ENCODE measurements around the gene DRD1. TPM values are rescaled to one million over a fixed set of nuclear protein-coding genes. Genes with fewer than 3 reads are reported as not detected.

DRD1 gene
- total RNA-seq, 2 experiments from 2014 or later, result not detected

GRCh38 chr5:175478008-175478383, 34.0 kb upstream of the DRD1 start:
- H3K27ac Mint-ChIP-seq, result peak overlapping the region; percentile 63
- H3K27me3 Mint-ChIP-seq, result peaks cover 30% of the 10 kb centered on the region
- CTCF ChIA-PET, result interaction anchor here (0.6 to 6.3 kb wide), 6 partner anchors 11 to 219 kb away, joined by 3 to 35 read pairs (median 4); no protein-coding TSS in a partner anchor
- H3K36me3 Mint-ChIP-seq, result peaks cover 33% of the 10 kb centered on the region
- H3K4me1 Mint-ChIP-seq, result peaks cover 36% of the 10 kb centered on the region
- peak overlapping the region; percentile 73 for H3K4me3 Mint-ChIP-seq
- ATAC-seq (no peak), DNase-seq (no peak)
- H3K9me3 Mint-ChIP-seq (ENCODE audit: low read depth), result no peaks in the 10 kb centered on the region

DNA sequence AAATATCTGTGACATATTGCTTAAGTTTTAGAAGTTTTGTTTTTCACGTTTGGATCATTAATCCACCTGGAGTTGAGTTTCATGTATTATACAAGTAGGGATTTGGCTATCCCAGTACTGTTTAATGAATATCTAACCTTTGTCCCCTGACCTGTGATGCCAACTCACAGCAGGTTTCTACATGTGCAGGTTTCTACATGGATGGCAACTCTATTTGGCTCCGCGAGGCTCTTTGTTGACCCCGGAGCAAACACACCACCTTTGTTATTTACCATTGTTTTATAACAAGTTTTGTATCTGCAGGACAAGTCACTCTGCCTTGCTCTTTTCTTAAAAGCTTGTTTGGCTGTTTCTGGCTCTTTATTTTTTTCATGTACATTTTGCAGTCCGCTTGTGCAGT, 33.5 kb upstream of the DRD1 start:
- peak overlapping the region; percentile 73 for H3K4me3 Mint-ChIP-seq
- H3K36me3 Mint-ChIP-seq, result peaks cover 29% of the 10 kb centered on the region
- CTCF ChIA-PET, result interaction anchor here (1.0 to 6.3 kb wide), 5 partner anchors 10 to 219 kb away, joined by 3 to 35 read pairs (median 4); no protein-coding TSS in a partner anchor
- peaks cover 30% of the 10 kb centered on the region for H3K27me3 Mint-ChIP-seq
- no peak for DNase-seq
- no peak for ATAC-seq
- H3K4me1 Mint-ChIP-seq, result peaks cover 31% of the 10 kb centered on the region
- H3K27ac Mint-ChIP-seq, result no peak overlapping the region
- H3K9me3 Mint-ChIP-seq (ENCODE audit: low read depth), result no peaks in the 10 kb centered on the region

DNA sequence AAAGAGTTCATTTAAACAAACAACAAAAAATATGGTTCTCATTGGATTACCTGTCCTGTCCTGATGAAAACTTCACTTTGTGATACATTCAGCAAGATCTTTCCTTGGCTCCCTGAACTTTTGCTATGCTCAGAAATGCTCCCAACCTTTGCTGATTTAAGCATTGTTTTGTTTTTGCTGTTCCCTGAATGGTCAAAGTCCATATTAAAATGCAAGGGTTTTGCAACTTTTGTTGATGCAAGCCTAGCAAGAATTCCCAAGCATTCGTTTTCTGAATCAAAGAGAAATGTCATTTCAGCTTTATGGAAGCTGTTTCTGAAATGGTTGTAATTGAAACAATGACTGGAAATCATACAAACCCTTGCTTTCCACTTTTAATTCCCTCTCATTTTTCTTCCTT, 31.3 kb upstream of the DRD1 start:
- H3K27me3 Mint-ChIP-seq, result peaks cover 30% of the 10 kb centered on the region
- CTCF ChIA-PET, result interaction anchor here (0.6 to 6.3 kb wide), 2 partner anchors 10 to 15 kb away, joined by 3 to 35 read pairs; no protein-coding TSS in a partner anchor
- peaks cover 9% of the 10 kb centered on the region for H3K36me3 Mint-ChIP-seq
- no peak for DNase-seq
- H3K9me3 Mint-ChIP-seq (ENCODE audit: low read depth), result no peaks in the 10 kb centered on the region
- ATAC-seq, result no peak
- H3K27ac Mint-ChIP-seq, result no peak overlapping the region
- H3K4me3 Mint-ChIP-seq, result no peak overlapping the region
- peaks cover 17% of the 10 kb centered on the region for H3K4me1 Mint-ChIP-seq

- CTCF ChIA-PET, result interaction anchor here (2.6 kb wide), 1 partner anchor 11 kb away, joined by 6 read pairs; no protein-coding TSS in a partner anchor
- ATAC-seq, result no peak
These were observed 28.4 kb upstream of the DRD1 start for GRCh38 chr5:175472378-175472777.

GRCh38 chr5:175471628-175472027, 27.6 kb upstream of the DRD1 start:
- Mint-ChIP-seq H3K36me3 (no peaks in the 10 kb centered on the region), H3K9me3 (ENCODE audit: low read depth) (no peaks in the 10 kb centered on the region), H3K27me3 (peaks cover 30% of the 10 kb centered on the region), H3K27ac (peak overlapping the region; percentile 8), H3K4me1 (peaks cover 8% of the 10 kb centered on the region), H3K4me3 (no peak overlapping the region)
- CTCF ChIA-PET, result interaction anchor here (2.6 kb wide), 1 partner anchor 11 kb away, joined by 6 read pairs; no protein-coding TSS in a partner anchor
- ATAC-seq, result peak; percentile 84
- DNase-seq, result peak; percentile 71

More at GRCh38 chr5:175472378-175472777, 28.4 kb upstream of the DRD1 start:
- H3K27me3 Mint-ChIP-seq, result peaks cover 31% of the 10 kb centered on the region
- no peak for DNase-seq
- H3K9me3 Mint-ChIP-seq (ENCODE audit: low read depth), result no peaks in the 10 kb centered on the region
- peaks cover 8% of the 10 kb centered on the region for H3K4me1 Mint-ChIP-seq
- no peak overlapping the region for H3K4me3 Mint-ChIP-seq
- no peaks in the 10 kb centered on the region for H3K36me3 Mint-ChIP-seq
- H3K27ac Mint-ChIP-seq, result no peak overlapping the region

GRCh38 chr5:175471196-175471595, 27.2 kb upstream of the DRD1 start:
- ATAC-seq (no peak), DNase-seq (no peak)
- CTCF ChIA-PET, result interaction anchor here (2.6 kb wide), 1 partner anchor 10 kb away, joined by 6 read pairs; no protein-coding TSS in a partner anchor
- Mint-ChIP-seq H3K27ac (no peak overlapping the region), H3K9me3 (ENCODE audit: low read depth) (no peaks in the 10 kb centered on the region), H3K4me1 (peaks cover 8% of the 10 kb centered on the region), H3K27me3 (peaks cover 28% of the 10 kb centered on the region), H3K4me3 (no peak overlapping the region), H3K36me3 (no peaks in the 10 kb centered on the region)

DNA sequence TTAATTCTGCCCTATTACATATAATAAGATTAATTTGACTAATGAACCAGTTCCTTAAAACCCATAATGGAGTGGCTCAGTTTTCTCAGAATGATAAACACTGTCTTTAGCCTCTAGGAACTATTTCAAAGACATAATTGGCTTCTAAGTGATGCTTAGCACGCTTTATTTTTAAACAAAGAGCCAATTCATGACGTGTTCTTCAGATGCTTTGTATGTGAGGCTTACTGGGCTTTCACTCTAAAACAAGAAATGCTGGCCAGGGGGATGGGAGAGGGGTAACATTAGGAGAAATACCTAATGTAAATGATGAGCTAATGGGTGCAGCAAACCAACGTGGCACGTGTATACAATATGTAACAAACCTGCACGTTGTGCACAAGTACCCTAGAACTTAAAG, 26.8 kb upstream of the DRD1 start:
- no peak overlapping the region for H3K27ac Mint-ChIP-seq
- CTCF ChIA-PET, result interaction anchor here (2.6 kb wide), 1 partner anchor 10 kb away, joined by 6 read pairs; no protein-coding TSS in a partner anchor
- no peak overlapping the region for H3K4me3 Mint-ChIP-seq
- peaks cover 6% of the 10 kb centered on the region for H3K4me1 Mint-ChIP-seq
- no peaks in the 10 kb centered on the region for H3K9me3 Mint-ChIP-seq (ENCODE audit: low read depth)
- peaks cover 26% of the 10 kb centered on the region for H3K27me3 Mint-ChIP-seq
- DNase-seq (no peak), ATAC-seq (no peak)
- H3K36me3 Mint-ChIP-seq, result no peaks in the 10 kb centered on the region

DNA sequence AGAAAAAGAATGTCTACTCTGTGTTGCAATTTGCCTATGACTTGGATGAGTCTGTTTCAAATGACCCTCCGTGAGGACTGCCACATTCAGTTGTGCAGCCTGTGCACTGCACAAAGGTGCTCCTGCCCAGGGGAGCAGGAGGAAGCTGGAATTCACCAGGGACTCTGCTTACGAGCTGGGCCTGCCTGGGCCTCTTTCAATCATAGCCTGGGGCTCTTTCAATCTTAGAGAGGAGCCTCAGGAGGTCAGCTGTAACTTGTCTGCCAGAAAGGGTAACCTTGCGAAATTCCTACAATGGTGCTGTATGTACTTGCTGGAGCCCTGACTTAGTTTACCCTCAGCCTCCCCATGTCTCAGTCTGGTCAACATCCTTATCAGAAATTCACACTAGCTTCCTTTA, 25.9 kb upstream of the DRD1 start:
- peaks cover 18% of the 10 kb centered on the region for H3K27me3 Mint-ChIP-seq
- peaks cover 10% of the 10 kb centered on the region for H3K4me1 Mint-ChIP-seq
- DNase-seq (no peak), ATAC-seq (no peak)
- H3K4me3 Mint-ChIP-seq, result no peak overlapping the region
- CTCF ChIA-PET, result no interaction called here
- no peaks in the 10 kb centered on the region for H3K9me3 Mint-ChIP-seq (ENCODE audit: low read depth)
- H3K27ac Mint-ChIP-seq, result no peak overlapping the region
- no peaks in the 10 kb centered on the region for H3K36me3 Mint-ChIP-seq

GRCh38 chr5:175468892-175469291, 24.9 kb upstream of the DRD1 start:
- CTCF ChIA-PET, result no interaction called here
- H3K9me3 Mint-ChIP-seq (ENCODE audit: low read depth), result no peaks in the 10 kb centered on the region
- H3K36me3 Mint-ChIP-seq, result no peaks in the 10 kb centered on the region
- ATAC-seq, result no peak
- H3K4me1 Mint-ChIP-seq, result peaks cover 16% of the 10 kb centered on the region
- H3K27ac Mint-ChIP-seq, result no peak overlapping the region
- DNase-seq, result no peak
- H3K27me3 Mint-ChIP-seq, result peaks cover 14% of the 10 kb centered on the region
- H3K4me3 Mint-ChIP-seq, result no peak overlapping the region

- CTCF ChIA-PET, result interaction anchor here (2.3 kb wide), 1 partner anchor 9 kb away, joined by 11 read pairs; the partner anchor contains the start of gene SFXN1
- Mint-ChIP-seq H3K27ac (no peak overlapping the region), H3K4me1 (peaks cover 16% of the 10 kb centered on the region), H3K27me3 (peaks cover 14% of the 10 kb centered on the region), H3K9me3 (ENCODE audit: low read depth) (no peaks in the 10 kb centered on the region), H3K36me3 (no peaks in the 10 kb centered on the region), H3K4me3 (no peak overlapping the region)
- ATAC-seq (no peak), DNase-seq (no peak)
These were observed 24.2 kb upstream of the DRD1 start for GRCh38 chr5:175467983-175468690.

DNA sequence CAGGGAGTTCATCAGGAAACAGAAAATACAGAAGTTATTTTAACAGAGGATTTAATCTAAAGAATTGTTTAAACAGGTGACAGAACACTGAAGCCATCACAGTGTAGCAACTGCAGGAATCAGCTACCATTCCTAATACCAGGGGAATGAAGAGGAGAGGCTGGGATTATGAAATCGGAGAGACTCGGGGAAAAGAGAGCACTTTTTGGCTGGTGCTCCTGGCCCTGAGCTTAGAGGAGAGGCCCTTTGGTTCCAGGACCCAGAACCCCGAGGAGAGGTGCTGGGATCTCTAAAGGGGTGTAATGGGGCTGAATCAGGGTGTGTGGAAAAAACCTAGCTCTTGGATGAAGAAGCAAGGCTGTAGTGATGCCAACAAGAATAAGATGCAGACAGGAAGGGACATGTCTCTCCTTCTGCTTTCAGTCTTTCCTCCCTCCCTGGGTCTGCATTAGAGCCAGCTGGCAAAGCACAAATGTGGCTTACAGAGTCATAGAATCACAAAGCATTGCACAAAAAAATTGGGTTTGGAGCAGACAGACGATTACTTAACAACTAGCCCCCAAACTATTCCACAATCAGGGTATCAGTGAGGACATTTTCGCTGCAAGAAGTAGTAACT, 22.8 kb upstream of the DRD1 start:
- DNase-seq (no peak), ATAC-seq (no peak)
- CTCF ChIA-PET, result interaction anchor here (2.3 kb wide), 1 partner anchor 11 kb away, joined by 11 read pairs; the partner anchor contains the start of gene SFXN1
- Mint-ChIP-seq H3K4me1 (peaks cover 16% of the 10 kb centered on the region), H3K36me3 (no peaks in the 10 kb centered on the region), H3K27ac (no peak overlapping the region), H3K9me3 (ENCODE audit: low read depth) (no peaks in the 10 kb centered on the region), H3K27me3 (peaks cover 18% of the 10 kb centered on the region), H3K4me3 (no peak overlapping the region)

- DNase-seq (no peak), ATAC-seq (no peak)
- CTCF ChIA-PET, result interaction anchor here (0.6 to 2.3 kb wide), 14 partner anchors 9 to 514 kb away, joined by 3 to 35 read pairs (median 4); partner anchors contain the start of genes DRD1 and SFXN1
- no peak overlapping the region for H3K4me3 Mint-ChIP-seq
- no peak overlapping the region for H3K27ac Mint-ChIP-seq
- peaks cover 22% of the 10 kb centered on the region for H3K27me3 Mint-ChIP-seq
- no peaks in the 10 kb centered on the region for H3K9me3 Mint-ChIP-seq (ENCODE audit: low read depth)
- no peaks in the 10 kb centered on the region for H3K36me3 Mint-ChIP-seq
- H3K4me1 Mint-ChIP-seq, result peaks cover 10% of the 10 kb centered on the region
These were observed 21.3 kb upstream of the DRD1 start for GRCh38 chr5:175465282-175465681.

GRCh38 chr5:175464942-175465233, 20.9 kb upstream of the DRD1 start:
- CTCF ChIA-PET, result interaction anchor here (0.6 to 2.3 kb wide), 18 partner anchors 9 to 513 kb away, joined by 3 to 35 read pairs (median 4); partner anchors contain the start of genes DRD1 and SFXN1
- no peaks in the 10 kb centered on the region for H3K9me3 Mint-ChIP-seq (ENCODE audit: low read depth)
- H3K36me3 Mint-ChIP-seq, result no peaks in the 10 kb centered on the region
- H3K4me1 Mint-ChIP-seq, result peaks cover 12% of the 10 kb centered on the region
- H3K27ac Mint-ChIP-seq, result peak overlapping the region; percentile 39
- no peak for DNase-seq
- H3K27me3 Mint-ChIP-seq, result peaks cover 22% of the 10 kb centered on the region
- ATAC-seq, result no peak
- no peak overlapping the region for H3K4me3 Mint-ChIP-seq

Data from activated CD8-positive, alpha-beta memory T cell treated with anti-CD3 and anti-CD28 coated beads, Interleukin-2, amount 10 ng/mL, durations not matched to agents 7 days and 5 days (primary cell).